Mesenteric fat pad (tissue), 1 donor: ENCODE data around the gene HTR3A. TPM values are rescaled to one million over a fixed set of nuclear protein-coding genes. Genes with fewer than 3 reads are reported as not detected.

Source experiments
- DNase-seq: peaks from one replicate; pipeline ENCODE4 v3.0.0-alpha.2; 2020; ENCODE audit warnings: low spot score
- total RNA-seq: library from RNA; stranded (reverse); fragmentation: NEBNext Ultra II Directional; extraction: Animal tissue kit (Norgen Biotek cat#: 25700); gene quantifications from one replicate; pipeline ENCODE4 v1.2.1, GENCODE V29; 2021
- donor health status: DM: yes; HTN: yes; CAD: no.

Gene HTR3A
- total RNA-seq, 1 donor from 2014 or later: not detected

GRCh38 chr11:113979431-113979830 is 4.5 kb downstream of the HTR3A start:
- no peak for DNase-seq

- DNase-seq: no peak
Measured at GRCh38 chr11:113980785-113981184, 5.9 kb downstream of the HTR3A start.

GRCh38 chr11:113982306-113982705 is 7.4 kb downstream of the HTR3A start:
- DNase-seq: no peak

GRCh38 chr11:113984781-113985180 is 9.9 kb downstream of the HTR3A start:
- no peak for DNase-seq

- DNase-seq: no peak
Measured at GRCh38 chr11:113985906-113986305, 11.0 kb downstream of the HTR3A start.

GRCh38 chr11:113986351-113987140 is 11.6 kb downstream of the HTR3A start:
- DNase-seq: peak; percentile 75

GRCh38 chr11:113989381-113989780 is 14.5 kb downstream of the HTR3A start:
- DNase-seq: peak; percentile 51

- DNase-seq: no peak
Measured at GRCh38 chr11:113989916-113990315, 15.0 kb downstream of the HTR3A start.

- peak; percentile 6 for DNase-seq
Measured at GRCh38 chr11:113991170-113991569, 16.3 kb downstream of the HTR3A start.

GRCh38 chr11:113991718-113992458 is 17.0 kb downstream of the HTR3A start:
- peak; percentile 51 for DNase-seq

GRCh38 chr11:113992459-113993110 is 17.7 kb downstream of the HTR3A start:
- DNase-seq: no peak

GRCh38 chr11:113994077-113994954 is 19.4 kb downstream of the HTR3A start:
- no peak for DNase-seq

- no peak for DNase-seq
Measured at GRCh38 chr11:113997473-113997872, 22.6 kb downstream of the HTR3A start.

GRCh38 chr11:113998574-113998973 is 23.7 kb downstream of the HTR3A start:
- no peak for DNase-seq

GRCh38 chr11:114000526-114000925 is 25.6 kb downstream of the HTR3A start:
- DNase-seq: no peak

GRCh38 chr11:114001416-114001815 is 26.5 kb downstream of the HTR3A start:
- no peak for DNase-seq

- no peak for DNase-seq
Measured at GRCh38 chr11:114008331-114008730, 33.4 kb downstream of the HTR3A start.

GRCh38 chr11:114010931-114011330 is 36.0 kb downstream of the HTR3A start:
- DNase-seq: no peak

GRCh38 chr11:114011443-114011842 is 36.5 kb downstream of the HTR3A start:
- DNase-seq: no peak

GRCh38 chr11:114015117-114015516 is 40.2 kb downstream of the HTR3A start:
- no peak for DNase-seq

GRCh38 chr11:114016986-114017385 is 42.1 kb downstream of the HTR3A start:
- DNase-seq: no peak
